Neural cell (in vitro differentiated cells): ENCODE results near the gene PLEKHG7.

Experiments used
- CTCF ChIP-seq: fragments of 450-650 bp; IDR thresholded peaks from 2 replicates; pipeline ENCODE4 v1.5.1; 2014; ENCODE audit warnings: antibody characterized with exemption, mild to moderate bottlenecking, moderate library complexity; ENCODE audit not compliant: poor library complexity, severe bottlenecking
- POLR2AphosphoS5 ChIP-seq: IDR thresholded peaks from 2 replicates; pipeline ENCODE4 v1.6.1; 2012
- RAD21 ChIP-seq: fragments of 450-650 bp; conservative IDR thresholded peaks from 2 replicates; pipeline ENCODE4 v1.6.1; 2014; ENCODE audit warnings: antibody characterized with exemption, mild to moderate bottlenecking, moderate library complexity
- TAF1 ChIP-seq: IDR thresholded peaks from 2 replicates; pipeline ENCODE4 v1.6.1; 2012; ENCODE audit warnings: low read depth

GRCh38 chr12:92661269-92661668 is 41.5 kb upstream of the PLEKHG7 start:
- TF ChIP-seq TAF1 = no peak
- TF ChIP-seq CTCF = no peak
- TF ChIP-seq POLR2AphosphoS5 = no peak
- no peak for TF ChIP-seq RAD21
